Smooth muscle cell of the brain vasculature (primary cell): ENCODE data around the gene SLC35B4.
"Not testable (repeated sequence)": the region's sequence is repeated elsewhere in the genome, so short reads cannot be mapped to it uniquely, and the experiment has no call there.

ENCODE experiments used
- DNase-seq: peaks from one replicate; pipeline ENCODE4 v3.0.0-alpha.2; 2012; ENCODE audit warnings: low read depth, low spot score

The SLC35B4 gene

DNA sequence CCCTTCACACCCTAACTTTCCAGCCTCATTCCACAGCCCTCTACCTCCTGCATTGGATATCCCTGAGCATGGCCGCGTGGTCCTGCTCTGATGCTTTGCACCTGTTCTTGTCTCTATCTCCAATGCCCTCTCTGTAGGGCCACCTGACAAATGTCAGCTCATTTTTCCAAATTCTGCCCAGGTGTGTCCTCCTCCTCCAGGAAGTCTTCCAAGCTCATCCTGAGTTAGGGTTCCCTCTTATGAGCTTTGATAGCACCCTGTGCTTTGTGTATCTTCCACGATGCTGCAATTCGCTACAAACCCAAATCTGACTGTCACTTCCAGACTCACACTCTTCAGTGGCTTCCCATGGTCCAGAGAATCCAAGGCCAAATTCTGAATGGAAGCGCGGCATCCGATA, 14.7 kb upstream of the SLC35B4 start:
- no peak for DNase-seq

DNA sequence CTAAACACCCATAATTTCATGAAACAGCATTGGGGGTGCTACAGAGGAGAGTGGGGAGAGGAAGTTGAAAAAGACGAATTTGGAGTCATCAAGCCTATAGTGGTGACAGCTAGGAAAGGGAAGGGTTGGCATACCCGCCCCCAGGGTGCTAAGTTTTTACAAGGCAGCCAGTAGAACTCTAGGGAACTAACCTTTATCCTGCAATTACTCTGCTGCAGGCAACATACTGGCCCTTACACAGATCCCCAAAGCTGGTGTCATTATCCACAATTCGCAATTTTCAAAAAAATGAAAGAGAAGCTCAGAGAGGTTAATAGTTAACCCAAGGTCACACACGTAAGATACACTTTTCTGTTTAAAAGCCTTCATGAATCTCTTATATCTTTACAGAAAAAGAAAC, 14.2 kb upstream of the SLC35B4 start:
- no peak for DNase-seq

DNA sequence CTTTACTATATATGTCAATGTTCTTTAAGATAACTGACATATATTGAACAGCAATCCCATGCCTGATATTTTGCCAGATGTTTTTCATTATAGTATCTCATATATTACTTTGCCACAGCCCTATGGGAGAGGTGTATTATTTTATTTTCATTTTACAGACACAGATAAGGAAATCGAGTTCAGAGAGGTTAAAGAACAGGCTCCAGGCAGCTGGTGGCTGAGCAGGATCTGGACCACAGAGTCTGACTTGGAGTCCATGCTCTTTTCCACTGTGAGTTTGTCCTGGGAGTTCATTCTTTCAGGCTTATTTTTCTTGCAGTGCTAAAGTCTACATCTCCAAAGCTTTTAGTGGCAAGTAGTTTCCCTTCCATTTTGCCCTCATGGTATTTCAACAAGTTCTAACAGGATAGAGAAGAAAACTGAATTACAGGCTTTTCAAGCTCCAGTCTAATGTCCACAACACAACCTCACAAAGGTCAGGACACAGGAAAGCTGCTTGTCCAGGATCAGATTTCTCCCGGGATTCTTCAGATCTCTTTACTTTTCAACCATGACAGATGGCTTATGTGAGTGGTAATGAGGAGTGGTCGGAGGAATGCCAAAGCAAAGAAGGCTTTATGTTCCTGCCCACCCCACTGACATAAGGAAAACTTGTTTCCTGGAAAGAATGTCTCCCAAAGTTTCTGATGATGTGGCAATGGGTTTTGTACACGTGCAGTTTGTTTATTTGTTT, 13.1 kb upstream of the SLC35B4 start:
- no peak for DNase-seq

DNA sequence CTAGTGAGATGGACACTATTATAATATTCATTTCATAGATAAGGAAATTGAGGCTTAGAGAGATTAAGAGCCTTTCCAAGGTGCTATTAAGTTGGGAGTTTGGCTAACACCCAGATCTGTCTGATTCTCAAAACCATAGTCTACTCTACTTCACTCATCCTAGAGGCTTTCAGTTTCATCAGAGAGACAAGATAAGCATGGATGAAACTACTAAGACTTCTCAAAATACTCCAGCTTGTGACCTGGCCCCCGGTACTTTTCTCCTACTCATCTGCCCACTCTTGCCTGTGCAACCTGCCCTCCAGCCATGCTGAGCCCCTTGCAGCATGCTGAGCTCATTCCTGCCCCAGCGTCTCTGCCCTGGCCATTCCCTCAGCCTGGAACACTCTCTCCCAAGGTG, 12.2 kb upstream of the SLC35B4 start:
- no peak for DNase-seq

DNA sequence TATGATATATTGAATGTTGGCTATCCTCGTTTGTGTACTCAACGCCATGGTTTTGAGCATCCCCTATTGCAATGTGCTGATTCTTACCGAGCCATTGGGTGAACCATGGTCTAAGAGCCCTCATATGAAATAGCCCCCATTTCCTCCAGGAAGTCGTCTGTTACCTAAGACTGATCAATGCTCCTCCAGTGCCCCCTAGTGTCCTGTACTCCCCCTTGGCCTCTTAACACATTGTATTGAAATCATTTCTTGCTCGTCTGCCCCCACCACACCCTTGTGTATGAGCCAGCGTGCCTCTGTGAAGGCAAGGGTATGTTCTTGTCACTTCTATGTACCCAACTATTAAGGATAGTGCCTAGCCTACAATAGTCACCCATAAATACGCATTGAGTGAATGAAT, 11.2 kb upstream of the SLC35B4 start:
- no peak for DNase-seq

DNA sequence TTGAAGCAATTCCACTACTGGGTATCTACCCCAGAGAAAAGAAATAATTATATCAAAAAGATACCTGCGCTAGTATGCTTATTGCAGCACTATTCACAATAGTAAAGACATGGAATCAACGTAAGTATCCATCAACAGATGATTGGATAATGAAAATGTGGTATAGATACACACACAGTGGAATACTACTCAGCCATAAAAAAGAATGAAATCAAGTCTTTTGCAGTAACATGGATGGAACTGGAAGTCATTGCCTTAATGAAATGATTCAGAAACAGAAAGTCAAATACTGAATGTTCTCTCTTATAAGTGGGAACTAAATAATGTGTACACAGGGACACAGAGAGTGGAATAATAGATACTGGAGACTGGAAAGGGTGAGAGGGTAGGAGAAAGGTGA, 7.4 kb upstream of the SLC35B4 start:
- DNase-seq, result no peak

DNA sequence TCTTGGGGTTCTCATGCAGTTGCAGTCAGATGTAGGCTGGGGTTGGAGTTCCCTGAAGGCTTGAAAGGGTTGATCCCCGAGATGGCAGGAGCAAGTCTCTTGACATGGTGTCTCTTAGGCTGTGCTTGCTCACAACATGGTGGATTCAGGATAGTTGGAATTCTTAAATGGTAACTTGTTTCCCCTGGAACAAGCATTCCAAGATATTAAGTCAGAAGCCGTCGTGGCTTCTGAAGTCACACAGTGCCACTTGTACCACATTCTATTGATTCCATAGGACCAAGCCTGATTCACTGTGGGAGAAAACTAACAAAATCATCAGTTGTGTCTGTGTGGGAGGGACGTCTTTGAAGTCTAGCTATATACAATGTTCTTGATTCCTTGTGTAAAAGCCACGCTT, 3.5 kb upstream of the SLC35B4 start:
- DNase-seq, result no peak

DNA sequence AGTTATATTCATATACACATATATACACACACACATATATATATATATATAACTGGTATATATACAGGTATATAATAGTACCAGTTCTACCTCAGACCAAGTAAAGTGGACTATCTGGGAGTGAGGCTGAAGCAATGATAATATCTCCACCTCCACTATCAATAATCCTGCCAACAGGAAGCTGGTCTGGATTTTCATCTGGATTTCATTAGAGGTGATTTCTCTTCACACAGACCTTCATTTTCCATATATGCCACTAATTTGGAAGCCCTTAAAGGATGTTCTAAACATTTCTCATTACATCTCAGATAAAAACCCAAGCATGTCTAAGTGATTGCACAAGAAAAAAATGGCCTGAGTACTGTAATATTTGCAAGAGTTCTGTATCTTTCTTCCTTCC, 1.7 kb upstream of the SLC35B4 start:
- no peak for DNase-seq

DNA sequence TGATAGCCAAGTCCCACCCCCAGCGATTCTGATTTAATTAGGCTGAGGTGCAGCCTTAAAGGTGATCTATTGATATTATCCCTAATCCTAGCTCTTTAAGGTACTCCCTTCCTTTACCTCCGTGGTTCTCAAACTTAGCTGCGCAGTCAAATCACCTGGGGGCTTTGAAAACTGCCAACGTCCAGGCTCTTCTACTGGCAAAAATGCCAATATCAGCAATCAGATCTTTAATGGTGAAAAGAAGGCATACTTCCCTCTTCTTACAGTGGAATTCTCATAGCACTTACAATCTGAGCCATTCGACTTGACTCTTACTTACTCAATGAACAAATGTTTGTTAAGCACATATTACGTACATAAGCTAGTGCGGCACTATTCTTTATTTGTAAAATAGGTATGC, 704 bp upstream of the SLC35B4 start:
- DNase-seq, result no peak

DNA sequence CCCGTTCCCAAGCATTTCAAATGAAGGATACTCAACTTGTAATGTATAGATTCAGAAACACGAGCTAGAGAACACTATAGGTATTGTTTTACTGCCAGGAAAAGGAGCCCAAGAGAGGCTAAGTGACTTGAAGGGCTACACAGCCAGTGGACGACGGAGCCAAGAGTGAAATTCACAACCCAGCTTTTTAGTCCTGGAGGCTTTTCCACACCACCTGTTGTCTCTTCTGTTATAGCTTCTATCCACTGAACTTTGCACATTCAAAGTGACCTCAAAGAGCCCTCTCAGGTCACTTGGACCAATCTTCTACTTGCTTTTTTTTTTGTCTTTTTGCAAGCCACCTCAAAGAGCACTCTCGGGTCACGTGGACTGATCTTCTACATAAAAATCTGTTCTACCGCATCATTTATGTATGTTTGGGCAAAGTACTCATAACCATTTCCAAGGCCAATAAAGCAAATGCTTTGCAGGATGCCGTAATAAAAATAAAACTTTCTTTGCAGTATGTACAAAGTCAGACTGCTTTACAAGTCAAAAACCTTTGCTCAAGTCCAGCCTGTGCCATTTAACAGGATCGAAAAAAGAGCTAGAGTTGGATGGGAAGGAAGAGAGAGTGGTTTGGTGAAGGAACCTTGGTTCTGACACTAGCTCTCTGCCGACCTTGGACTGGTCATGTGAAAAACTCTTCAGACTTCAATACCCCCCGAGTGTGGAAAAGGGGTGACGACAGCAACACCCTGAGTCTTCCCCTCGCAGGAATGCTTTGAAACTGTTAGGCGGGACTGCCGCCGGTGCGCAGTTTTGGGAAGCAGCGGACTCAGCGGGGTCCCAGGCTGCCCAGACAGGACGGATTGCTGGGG, 821 bp downstream of the SLC35B4 start:
- DNase-seq, result no peak

DNA sequence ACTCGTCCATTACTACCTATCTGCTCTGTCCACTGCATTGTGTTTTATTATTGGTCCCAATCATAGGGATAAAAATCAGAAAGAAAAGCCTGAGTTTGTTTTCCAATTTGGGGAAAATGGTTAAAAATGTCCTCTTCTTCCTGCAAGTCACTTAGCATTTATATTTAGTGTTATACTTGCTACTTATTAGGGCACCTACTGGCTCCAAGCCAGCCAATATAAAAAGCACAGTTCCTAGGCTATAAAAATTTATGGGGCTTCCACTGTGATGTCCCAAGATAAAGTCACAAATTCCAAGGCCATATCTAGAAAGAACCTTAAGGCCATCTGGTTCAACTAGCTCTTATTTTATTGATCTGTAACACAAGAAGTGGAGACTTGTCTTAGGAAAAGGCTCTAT, 3.2 kb downstream of the SLC35B4 start:
- no peak for DNase-seq

DNA sequence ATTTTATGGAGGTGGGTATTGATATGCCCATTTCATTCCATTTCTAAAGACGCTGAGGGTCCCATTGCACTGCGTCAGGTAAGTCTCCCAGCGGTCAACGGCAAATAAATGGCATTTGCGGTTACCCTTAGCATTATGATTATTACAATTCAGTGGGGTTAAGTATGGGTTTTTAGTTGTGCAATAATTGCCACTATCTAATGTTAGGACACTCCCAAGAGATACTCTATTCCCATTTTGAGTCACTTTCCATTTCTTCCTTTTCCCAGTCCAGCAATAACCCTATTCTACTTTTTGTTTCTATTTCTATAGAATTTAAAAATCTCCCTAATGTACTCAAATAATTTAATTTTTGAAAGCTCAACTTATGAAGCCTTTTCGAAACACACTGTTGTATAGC, 4.0 kb downstream of the SLC35B4 start:
- no peak for DNase-seq

DNA sequence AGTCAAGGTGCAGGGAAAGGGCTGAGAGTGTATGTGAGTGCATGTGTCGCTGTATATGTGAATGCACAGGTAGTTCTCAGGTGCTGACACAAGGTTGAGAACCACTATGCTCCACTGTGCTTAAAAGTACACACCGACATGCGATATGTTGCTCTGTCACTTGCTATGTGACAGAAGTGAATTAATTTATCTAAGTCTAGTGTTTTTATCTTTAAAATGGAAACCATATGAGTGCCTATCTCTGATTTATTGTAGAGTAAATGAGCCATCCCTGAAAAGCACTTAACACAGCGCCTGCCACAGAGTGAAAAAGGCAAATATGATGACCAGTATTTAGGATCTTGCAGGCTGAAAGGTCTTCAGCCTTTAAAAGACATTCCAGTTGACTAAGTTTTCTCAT, 4.9 kb downstream of the SLC35B4 start:
- no peak for DNase-seq

DNA sequence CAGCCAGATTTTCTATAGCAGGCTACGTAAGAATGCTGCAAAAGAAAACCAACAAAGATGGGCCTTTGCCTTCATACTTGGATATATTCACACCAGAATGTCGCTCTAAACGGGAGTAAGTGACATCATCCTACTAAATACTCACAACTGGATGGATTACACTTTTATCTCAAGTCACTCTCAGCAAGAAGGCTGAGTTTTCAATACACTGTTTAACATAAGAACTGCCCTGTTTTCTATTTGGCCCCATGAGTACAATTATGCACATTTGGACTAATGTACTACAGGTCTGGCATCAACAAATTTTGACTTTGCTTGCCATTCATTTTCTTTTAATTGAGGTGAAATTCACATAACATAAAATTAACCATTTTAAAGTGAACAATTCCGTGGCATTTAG, 8.2 kb downstream of the SLC35B4 start:
- DNase-seq, result no peak

DNA sequence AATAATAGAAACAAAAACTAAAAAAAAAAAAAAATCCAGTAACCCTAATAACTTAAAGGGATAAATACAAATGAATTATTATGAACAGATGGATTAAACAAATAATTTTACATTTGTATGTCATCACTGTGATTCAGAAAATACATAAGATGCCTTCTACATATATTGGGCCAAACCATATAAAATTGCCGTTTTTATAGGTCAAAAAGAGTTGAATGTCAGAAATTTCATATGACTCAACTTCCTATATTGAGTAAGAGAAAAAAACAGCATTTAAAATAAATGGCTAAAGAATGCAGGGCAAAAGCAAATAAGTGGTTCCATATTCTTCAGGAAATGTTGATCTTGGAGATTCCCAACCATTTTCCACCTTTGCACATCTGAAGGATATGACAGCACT, 9.4 kb downstream of the SLC35B4 start:
- DNase-seq, result no peak

DNA sequence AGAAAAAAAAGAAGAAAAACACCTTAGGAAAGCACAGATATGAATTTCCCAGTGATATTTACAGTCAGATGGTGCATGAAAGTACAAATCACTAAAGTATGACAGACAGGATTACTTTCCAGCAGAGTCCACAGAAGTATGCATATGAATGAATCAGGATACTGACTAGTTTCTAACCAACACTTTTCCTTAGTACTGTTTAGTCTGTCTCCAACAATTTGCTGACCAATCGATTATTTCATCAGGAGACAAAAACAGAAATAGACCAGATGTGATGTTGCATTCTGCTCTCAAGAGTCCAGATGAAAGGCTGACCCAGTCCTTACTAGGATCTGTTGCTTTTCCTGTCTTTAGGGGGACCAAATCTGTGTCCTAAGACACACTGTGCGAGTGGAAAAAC, 14.6 kb downstream of the SLC35B4 start:
- DNase-seq, result no peak

DNA sequence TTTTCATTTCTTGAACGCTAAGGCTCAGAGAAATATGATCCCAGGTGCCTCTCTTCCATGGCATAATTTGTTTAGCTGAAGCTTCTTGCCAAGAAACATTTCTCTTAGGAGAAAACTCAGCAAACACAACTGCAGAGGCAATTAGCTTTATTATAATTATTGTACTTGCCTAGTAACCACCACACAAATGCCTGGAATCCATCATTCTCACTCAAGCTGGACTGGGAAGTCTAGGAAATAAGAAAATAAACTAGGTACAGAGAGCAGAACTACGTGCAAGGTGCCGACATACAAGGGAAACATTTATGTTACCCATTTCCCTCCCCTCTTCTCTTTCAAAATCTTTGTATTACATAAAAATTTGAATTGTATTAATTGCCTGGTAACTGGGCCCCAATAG, 15.1 kb downstream of the SLC35B4 start:
- no peak for DNase-seq

DNA sequence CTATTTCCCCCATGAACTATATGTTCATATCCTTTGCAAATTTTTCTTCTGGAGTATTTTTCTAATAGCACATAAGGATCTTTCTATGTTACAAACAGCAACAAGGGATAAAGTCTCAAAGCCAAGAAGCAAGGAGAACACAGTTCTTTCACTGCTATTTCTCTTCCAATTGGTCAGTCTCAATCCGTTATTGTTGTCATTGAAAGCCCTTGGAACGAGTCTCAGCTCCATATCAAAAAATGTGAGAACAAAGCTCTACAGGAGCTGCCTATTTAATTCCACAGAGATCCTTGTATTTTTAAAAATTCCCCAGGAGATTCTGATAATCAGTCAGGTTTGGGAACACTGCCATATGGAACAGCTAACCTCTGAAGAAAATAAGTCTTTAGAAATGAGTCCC, 15.7 kb downstream of the SLC35B4 start:
- no peak for DNase-seq

DNA sequence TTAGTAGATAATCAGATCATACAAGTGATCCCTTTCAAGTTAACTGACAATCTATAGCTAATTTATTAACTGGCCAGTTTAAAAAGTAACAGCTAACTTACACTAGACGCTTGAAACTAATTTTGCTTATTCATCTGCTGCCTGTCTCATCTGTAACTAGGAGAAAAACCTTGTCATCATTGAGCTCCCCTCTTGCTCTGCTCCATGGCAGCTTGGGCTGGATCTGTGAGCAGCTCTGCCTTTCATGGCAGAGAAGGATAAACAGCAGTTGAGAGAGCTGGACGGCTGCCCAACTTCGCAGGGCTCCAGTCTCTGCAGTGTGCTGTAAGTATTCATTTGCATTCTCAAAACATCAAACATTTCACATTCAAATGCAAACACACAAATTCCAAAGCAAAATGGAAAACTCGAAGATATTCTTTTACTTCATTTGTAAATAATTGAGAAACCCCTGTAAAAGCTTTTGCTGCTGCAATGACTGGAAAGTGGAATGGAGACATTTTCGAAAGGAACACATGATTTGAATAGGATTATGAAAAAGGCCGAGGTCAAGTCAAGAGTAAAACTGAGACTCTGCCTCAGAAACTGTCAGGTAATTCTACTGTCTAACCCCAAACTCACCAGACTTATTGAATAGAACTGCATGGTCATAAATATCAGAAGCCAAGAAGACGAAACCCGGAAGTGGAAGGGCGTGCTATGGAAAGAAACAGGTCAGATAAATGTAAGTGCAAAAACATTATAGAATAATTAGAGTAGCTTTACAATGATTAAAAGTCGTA, 17.6 kb downstream of the SLC35B4 start:
- DNase-seq, result peak; percentile 20

DNA sequence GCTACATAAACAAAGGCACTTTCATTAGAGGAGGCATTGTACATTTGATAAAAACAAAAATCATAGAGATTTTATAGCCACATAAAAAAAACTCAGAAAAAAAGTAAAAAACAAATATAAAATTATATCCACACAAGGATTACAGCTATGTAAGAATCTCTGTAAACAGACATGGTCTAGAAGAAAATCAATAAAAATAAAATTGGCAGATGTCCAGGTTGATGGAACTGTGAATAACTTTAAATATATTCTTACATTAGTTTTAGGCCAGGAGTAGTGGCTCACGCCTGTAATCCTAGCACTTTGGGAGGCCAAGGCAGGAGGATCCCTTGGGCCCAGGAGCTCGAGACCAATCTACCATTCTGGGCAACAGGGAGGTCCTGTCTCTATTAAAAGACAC, 19.2 kb downstream of the SLC35B4 start:
- no peak for DNase-seq

DNA sequence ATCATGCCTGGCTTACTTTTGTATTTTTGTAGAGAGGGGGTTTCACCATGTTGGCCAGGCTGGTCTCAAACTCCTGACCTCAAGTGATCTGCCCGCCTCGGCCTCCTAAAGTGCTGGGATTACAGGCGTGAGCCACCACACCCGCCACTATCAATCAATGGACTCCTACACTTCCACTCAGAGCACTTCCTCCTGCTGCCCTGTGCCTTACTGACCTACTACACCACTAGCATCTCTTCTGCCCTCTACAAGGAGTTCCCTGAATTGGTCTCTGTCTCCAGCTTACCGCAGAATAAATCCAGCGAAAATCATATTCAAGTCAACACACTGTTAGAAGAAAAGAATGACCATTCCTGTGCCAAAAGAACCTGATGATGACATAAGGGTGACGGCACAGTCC, 20.7 kb downstream of the SLC35B4 start:
- DNase-seq, result not testable (repeated sequence)

DNA sequence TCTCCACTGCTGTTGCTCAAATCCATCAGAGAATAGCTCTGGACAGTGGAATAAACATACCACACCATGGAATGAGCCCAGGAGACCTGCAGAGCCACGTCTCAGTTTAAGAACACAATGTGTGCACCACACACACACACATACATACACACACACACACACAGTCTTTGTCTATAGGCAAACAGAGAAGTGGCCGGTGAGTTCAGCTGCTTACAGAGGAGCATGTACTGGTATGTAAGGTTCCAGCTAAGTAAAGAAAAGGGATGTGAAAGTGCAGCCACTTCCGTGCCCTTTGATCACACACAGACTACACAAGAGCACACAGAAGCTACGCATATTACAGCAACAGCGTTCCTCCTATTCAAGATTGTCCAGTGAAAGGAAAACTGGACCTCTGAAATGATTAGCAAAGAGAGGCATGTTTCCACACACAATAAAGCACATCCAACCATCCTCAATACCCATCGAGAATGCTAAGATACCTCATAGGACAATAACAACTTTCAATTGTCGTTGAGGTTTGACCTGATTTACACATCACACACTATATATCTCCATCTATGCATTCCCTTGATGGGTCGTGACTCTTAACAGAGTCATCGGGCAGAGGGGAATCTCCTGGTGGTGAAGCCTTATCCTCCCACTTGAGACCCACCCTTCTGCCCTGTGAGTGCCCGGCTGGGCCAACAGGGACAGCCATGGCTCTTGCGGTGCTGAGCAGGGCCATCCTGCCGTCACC, 23.6 kb downstream of the SLC35B4 start:
- no peak for DNase-seq
